DMS153 treated with DMSO at 0.1 percent for 48 hours (cell line): Measurements from ENCODE around the gene ZNF410.
A peak's percentile ranks its signal among the peaks of the same experiment; 100 is the strongest.

ENCODE experiments used
- DNase-seq: peaks from one replicate; lab custom pipeline; 2025; ENCODE audit not compliant: unreplicated experiment; lab: John Stamatoyannopoulos, UW

ZNF410 gene

GRCh38 chr14:73949752-73950734 is 63.4 kb downstream of the ZNF410 start, which contains the start of the genes COQ6 and FAM161B:
COQ6 (plus strand) TSS chr14:73950302; CDS start chr14:73950333, 31 bp downstream.
FAM161B (minus strand) TSS chr14:73950094; CDS start chr14:73950026, 68 bp downstream.
- peak; percentile 93 for DNase-seq

- DNase-seq = no peak
These were observed 67.1 kb downstream of the ZNF410 start for GRCh38 chr14:73953731-73954130.

GRCh38 chr14:73955674-73956073 is 69.0 kb downstream of the ZNF410 start:
- no peak for DNase-seq

- DNase-seq = no peak
These were observed 71.9 kb downstream of the ZNF410 start for GRCh38 chr14:73958591-73958990.

- DNase-seq = no peak
These were observed 74.5 kb downstream of the ZNF410 start for GRCh38 chr14:73961192-73961591.

- no peak for DNase-seq
These were observed 78.6 kb downstream of the ZNF410 start for GRCh38 chr14:73965216-73965615.

- DNase-seq = no peak
These were observed 82.2 kb downstream of the ZNF410 start for GRCh38 chr14:73968885-73969284.

- no peak for DNase-seq
These were observed 86.8 kb downstream of the ZNF410 start for GRCh38 chr14:73973497-73973896.

- DNase-seq = no peak
These were observed 89.5 kb downstream of the ZNF410 start for GRCh38 chr14:73976125-73976524.

GRCh38 chr14:73977896-73978295 is 91.2 kb downstream of the ZNF410 start:
- DNase-seq = no peak
